Esophagus muscularis mucosa (tissue), 4 donors: ENCODE results near the gene TIRAP. TPM values are rescaled to one million over a fixed set of nuclear protein-coding genes. Genes with fewer than 3 reads are reported as not detected.
A peak's percentile ranks its signal among the peaks of the same experiment; 100 is the strongest.

ENCODE experiments used
- DNase-seq: peaks from one replicate; pipeline ENCODE4 v3.0.0-alpha.2; 2017; ENCODE audit errors: extremely low spot score
- H3K27ac ChIP-seq, 4 donors: fragments of 200-600 bp; sonication (generic); replicated peaks in 1 of 4; 1 replicate in 3 of 4; 2 replicates in 1 of 4; pipeline ENCODE4 v1.5.1; 2016 to 2019; ENCODE audit warnings: mild to moderate bottlenecking in 1 of 4
- H3K27me3 ChIP-seq, 4 donors: fragments of 200-600 bp; sonication (generic); one replicate each; pipeline versions ENCODE4 v1.5.1 to v1.6.0; 2016 to 2019
- H3K36me3 ChIP-seq, 4 donors: fragments of 200-600 bp; sonication (generic); one replicate each; pipeline ENCODE4 v1.5.1; 2016 to 2019
- H3K4me1 ChIP-seq, 4 donors: fragments of 200-600 bp; sonication (generic); one replicate each; pipeline ENCODE4 v1.5.1; 2016 to 2019
- H3K4me3 ChIP-seq, 4 donors: fragments of 200-600 bp; sonication (generic); 1 replicate in 2 of 4; 2 replicates in 2 of 4; pipeline ENCODE4 v1.5.1; 2016 to 2019; ENCODE audit warnings: mild to moderate bottlenecking in 4 of 4, moderate library complexity in 1 of 4
- H3K9me3 ChIP-seq, 4 donors: fragments of 200-600 bp; sonication (generic); 1 replicate in 3 of 4; 2 replicates in 1 of 4; pipeline ENCODE4 v1.5.1; 2016 to 2019
- CTCF ChIP-seq, 3 experiments: fragments of 200-600 bp in 2 of 3; fragments of 450-650 bp in 1 of 3; sonication (generic) in 2 of 3; IDR thresholded peaks; one replicate each; pipeline ENCODE4 v1.5.1; 2017 to 2019; ENCODE audit warnings: antibody characterized with exemption in 3 of 3, mild to moderate bottlenecking in 2 of 3, moderate library complexity in 1 of 3
- EP300 ChIP-seq: sonication (generic); formaldehyde crosslinking; IDR thresholded peaks from one replicate; pipeline ENCODE4 v1.6.1; 2017; ENCODE audit warnings: antibody characterized with exemption
- POLR2A ChIP-seq: fragments of 450-650 bp; IDR thresholded peaks from one replicate; pipeline ENCODE4 v1.6.1; 2017; ENCODE audit warnings: antibody characterized with exemption, moderate library complexity, mild to moderate bottlenecking, low read depth
- POLR2AphosphoS5 ChIP-seq, 2 donors: sonication (generic); formaldehyde crosslinking; IDR thresholded peaks; one replicate each; pipeline ENCODE4 v1.6.1; 2017; ENCODE audit warnings: antibody characterized with exemption in 2 of 2
- WGBS: methylation state at CpG from one replicate; pipeline ENCODE4 v1.1.5; 2018; 5-methylcytosine and 5-hydroxymethylcytosine counted together
- intact Hi-C: fragments of 100-400 bp; cut with DNase I; formaldehyde crosslinking; loops from one replicate; pipeline ENCODE4 v1.15.1; 2023
- total RNA-seq, 4 donors: library from RNA; depleted of rRNA; stranded (reverse); fragments of >200 nt; gene quantifications; one replicate each; pipeline versions ENCODE4 v1.1.0 to v1.2.1, GENCODE V29; 2016

The TIRAP gene
- total RNA-seq, 4 donors from 2014 or later = 8.3 to 14.3 (median 13.4) TPM

- H3K36me3 ChIP-seq = peaks cover 48 to 83% (median 57%) of the 10 kb centered on the region in 4 donors
Observed at GRCh38 chr11:126293726-126294125, 10.8 kb downstream of the TIRAP start.

GRCh38 chr11:126297004-126297403, 14.1 kb downstream of the TIRAP start:
- intact Hi-C loops = no loop called here
- peaks cover 21 to 62% (median 41%) of the 10 kb centered on the region in 4 donors for H3K36me3 ChIP-seq
- 58% methylated on average over 2 of the region's 2 CpGs for WGBS

More at GRCh38 chr11:126293726-126294125, 10.8 kb downstream of the TIRAP start:
- DNase-seq = no peak
- Histone ChIP-seq H3K4me3 (no peak overlapping the region), H3K27ac (no peak overlapping the region), H3K27me3 (no peaks in the 10 kb centered on the region), H3K9me3 (no peaks in the 10 kb centered on the region), H3K4me1 (no peaks in the 10 kb centered on the region)
- intact Hi-C loops = no loop called here
- WGBS = 92% methylated on average over 5 of the region's 5 CpGs
- TF ChIP-seq POLR2A = no peak
- no peak for TF ChIP-seq EP300
- TF ChIP-seq POLR2AphosphoS5 (IDR thresholded peaks at IDR 0.05) = no peak
- TF ChIP-seq CTCF (IDR thresholded peaks at IDR 0.05) = no peak

GRCh38 chr11:126303623-126304456, 20.9 kb downstream of the TIRAP start, which contains the start of gene DCPS:
TSS of gene DCPS (plus strand) at chr11:126304060. CDS start at chr11:126304081, 21 bp downstream.
- peaks cover 17 to 24% (median 21%) of the 10 kb centered on the region in 4 donors for H3K4me1 ChIP-seq
- peak within 1 kb of the TSS; percentile 65 to 90 (median 68) for H3K4me3 ChIP-seq
- H3K27ac ChIP-seq = peak within 1 kb of the TSS; percentile 85 to 92 (median 88)
- H3K27me3 ChIP-seq = no peaks in the 10 kb centered on the region
- H3K36me3 ChIP-seq = peaks cover 0 to 26% (median 16%) of the 10 kb centered on the region in 4 donors
- TF ChIP-seq POLR2A = peak; percentile 10
- TF ChIP-seq CTCF (IDR thresholded peaks at IDR 0.05) = no peak
- TF ChIP-seq POLR2AphosphoS5 (IDR thresholded peaks at IDR 0.05) = peak; percentile 86 to 89
- DNase-seq = peak; percentile 96
- WGBS = 2% methylated on average over 32 of the region's 61 CpGs
- intact Hi-C loops = loop anchor here (1.0 kb wide), 1 partner anchor 13 kb away; no protein-coding TSS in a partner anchor
- H3K9me3 ChIP-seq = no peaks in the 10 kb centered on the region

More at GRCh38 chr11:126297004-126297403, 14.1 kb downstream of the TIRAP start:
- no peak overlapping the region for H3K4me3 ChIP-seq
- H3K9me3 ChIP-seq = no peaks in the 10 kb centered on the region
- no peaks in the 10 kb centered on the region for H3K4me1 ChIP-seq
- no peak for TF ChIP-seq POLR2AphosphoS5 (IDR thresholded peaks at IDR 0.05)
- TF ChIP-seq POLR2A = no peak
- TF ChIP-seq CTCF (IDR thresholded peaks at IDR 0.05) = no peak
- TF ChIP-seq EP300 = no peak
- no peaks in the 10 kb centered on the region for H3K27me3 ChIP-seq
- no peak overlapping the region for H3K27ac ChIP-seq
- DNase-seq = no peak

- H3K9me3 ChIP-seq = no peaks in the 10 kb centered on the region
- TF ChIP-seq POLR2A (no peak), POLR2AphosphoS5 (IDR thresholded peaks at IDR 0.05) (no peak), EP300 (no peak), CTCF (IDR thresholded peaks at IDR 0.05) (no peak)
- H3K27ac ChIP-seq = peak overlapping the region; percentile 85 to 92 (median 88)
- H3K36me3 ChIP-seq = peaks cover 0 to 31% (median 18%) of the 10 kb centered on the region in 4 donors
- H3K4me3 ChIP-seq = peak overlapping the region; percentile 65 to 90 (median 68)
- intact Hi-C loops = no loop called here
- 35% methylated on average over 12 of the region's 12 CpGs for WGBS
- H3K4me1 ChIP-seq = peaks cover 17 to 24% (median 21%) of the 10 kb centered on the region in 4 donors
- no peaks in the 10 kb centered on the region for H3K27me3 ChIP-seq
- no peak for DNase-seq
Observed at GRCh38 chr11:126304457-126305075, 21.7 kb downstream of the TIRAP start.
